HFF-Myc (cell line): ENCODE data around the gene LRRC4C.

ENCODE experiments used
- DNase-seq: peaks from one replicate; pipeline ENCODE4 v3.0.0-alpha.2; 2011; ENCODE audit warnings: low read depth; ENCODE audit errors: extremely low read depth
- H3K4me3 ChIP-seq: replicated peaks from 2 replicates; pipeline ENCODE4 v1.5.1; 2011; ENCODE audit warnings: low read depth, mild to moderate bottlenecking, control low read depth, low read length
- TF ChIP-seq, protein P1 (sequence below): IDR thresholded peaks from 2 replicates; pipeline ENCODE4 v1.5.1; 2012; ENCODE audit warnings: mild to moderate bottlenecking, low read depth, low read length, control low read depth; ENCODE audit errors: missing control alignments

Gene LRRC4C

DNA sequence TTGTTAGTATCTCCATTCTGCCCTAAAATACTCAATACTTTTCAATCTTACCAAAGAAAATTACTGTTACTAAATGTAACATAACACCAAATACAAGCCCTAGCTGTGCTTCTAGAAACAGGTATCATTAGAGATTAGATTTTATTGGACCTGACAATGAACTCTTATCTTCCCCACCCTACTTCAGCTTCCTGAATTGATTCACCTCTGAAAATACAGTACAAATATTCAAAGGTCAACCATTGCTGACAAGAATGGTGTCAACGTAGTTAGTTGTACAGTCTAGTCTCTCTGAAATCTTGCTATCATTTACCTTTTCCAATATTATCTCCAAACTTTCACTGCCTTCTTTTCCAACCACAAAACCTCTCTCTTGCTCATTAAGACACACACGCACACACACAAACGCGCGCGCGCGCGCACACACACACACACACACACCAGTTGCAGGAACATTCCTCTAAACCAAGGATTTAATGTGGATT lies 22.4 kb downstream of the LRRC4C start:
- H3K4me3 ChIP-seq = no peak overlapping the region
- no peak for DNase-seq
- TF ChIP-seq, protein P1, sequence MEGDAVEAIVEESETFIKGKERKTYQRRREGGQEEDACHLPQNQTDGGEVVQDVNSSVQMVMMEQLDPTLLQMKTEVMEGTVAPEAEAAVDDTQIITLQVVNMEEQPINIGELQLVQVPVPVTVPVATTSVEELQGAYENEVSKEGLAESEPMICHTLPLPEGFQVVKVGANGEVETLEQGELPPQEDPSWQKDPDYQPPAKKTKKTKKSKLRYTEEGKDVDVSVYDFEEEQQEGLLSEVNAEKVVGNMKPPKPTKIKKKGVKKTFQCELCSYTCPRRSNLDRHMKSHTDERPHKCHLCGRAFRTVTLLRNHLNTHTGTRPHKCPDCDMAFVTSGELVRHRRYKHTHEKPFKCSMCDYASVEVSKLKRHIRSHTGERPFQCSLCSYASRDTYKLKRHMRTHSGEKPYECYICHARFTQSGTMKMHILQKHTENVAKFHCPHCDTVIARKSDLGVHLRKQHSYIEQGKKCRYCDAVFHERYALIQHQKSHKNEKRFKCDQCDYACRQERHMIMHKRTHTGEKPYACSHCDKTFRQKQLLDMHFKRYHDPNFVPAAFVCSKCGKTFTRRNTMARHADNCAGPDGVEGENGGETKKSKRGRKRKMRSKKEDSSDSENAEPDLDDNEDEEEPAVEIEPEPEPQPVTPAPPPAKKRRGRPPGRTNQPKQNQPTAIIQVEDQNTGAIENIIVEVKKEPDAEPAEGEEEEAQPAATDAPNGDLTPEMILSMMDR = no peak

DNA sequence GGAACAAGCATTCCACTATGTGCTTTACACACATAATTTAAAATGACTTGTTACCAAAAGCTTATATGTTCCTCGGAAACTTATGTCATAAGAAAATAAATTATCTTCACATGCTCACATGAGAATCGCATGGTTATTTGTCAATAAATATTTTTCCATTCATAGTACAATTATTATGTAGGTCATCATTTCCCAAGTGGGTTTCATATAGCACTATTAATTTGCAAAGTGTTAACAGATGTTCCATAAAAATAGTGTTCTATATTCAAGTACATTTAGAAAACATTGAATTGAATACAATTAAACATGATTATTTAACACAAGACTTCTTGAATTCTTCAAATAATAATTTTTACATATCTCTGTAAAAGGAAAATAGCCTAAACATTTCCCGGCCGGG lies 23.9 kb downstream of the LRRC4C start:
- H3K4me3 ChIP-seq = no peak overlapping the region
- TF ChIP-seq, protein P1 = no peak
- DNase-seq = no peak

DNA sequence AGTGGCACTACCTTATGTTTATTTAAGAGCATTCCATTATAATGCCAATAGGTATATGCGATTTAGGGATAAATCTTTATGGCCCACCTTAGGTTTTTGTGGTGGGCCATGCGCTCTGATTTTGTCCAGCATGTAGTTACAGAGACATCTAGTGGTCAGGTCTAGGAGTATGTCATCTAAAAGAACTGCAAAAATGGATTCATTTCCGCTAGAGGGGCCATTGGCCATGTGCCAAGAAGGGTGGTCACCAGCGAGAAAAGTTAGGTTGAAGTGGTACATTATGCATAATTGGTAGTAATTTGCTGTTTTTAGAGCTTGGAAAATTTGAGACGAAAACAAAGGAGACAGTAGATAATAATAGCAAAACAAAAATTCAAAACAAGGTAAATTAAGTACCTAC lies 27.7 kb downstream of the LRRC4C start:
- H3K4me3 ChIP-seq = no peak overlapping the region
- TF ChIP-seq, protein P1 = no peak
- no peak for DNase-seq

DNA sequence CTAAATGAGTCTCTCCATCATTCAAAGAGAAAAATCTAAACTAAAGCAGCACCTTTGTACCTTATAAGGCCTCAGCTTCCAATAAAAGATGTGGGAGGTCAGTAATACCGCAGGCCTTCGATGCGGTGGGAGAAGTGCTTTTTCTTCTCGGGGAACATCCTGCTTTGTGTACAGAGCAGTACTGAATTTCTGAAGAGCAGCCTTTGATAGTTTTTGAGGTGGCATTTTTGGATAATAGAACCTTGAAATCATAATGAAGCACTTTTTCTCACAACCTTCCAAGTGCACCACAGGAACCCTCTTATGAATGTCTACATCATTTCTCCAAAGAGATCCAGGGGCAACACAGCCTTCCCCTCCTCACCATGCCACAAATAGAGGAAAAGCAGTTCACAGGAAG lies 39.6 kb downstream of the LRRC4C start:
- no peak overlapping the region for H3K4me3 ChIP-seq
- TF ChIP-seq, protein P1 = no peak
- DNase-seq = no peak

DNA sequence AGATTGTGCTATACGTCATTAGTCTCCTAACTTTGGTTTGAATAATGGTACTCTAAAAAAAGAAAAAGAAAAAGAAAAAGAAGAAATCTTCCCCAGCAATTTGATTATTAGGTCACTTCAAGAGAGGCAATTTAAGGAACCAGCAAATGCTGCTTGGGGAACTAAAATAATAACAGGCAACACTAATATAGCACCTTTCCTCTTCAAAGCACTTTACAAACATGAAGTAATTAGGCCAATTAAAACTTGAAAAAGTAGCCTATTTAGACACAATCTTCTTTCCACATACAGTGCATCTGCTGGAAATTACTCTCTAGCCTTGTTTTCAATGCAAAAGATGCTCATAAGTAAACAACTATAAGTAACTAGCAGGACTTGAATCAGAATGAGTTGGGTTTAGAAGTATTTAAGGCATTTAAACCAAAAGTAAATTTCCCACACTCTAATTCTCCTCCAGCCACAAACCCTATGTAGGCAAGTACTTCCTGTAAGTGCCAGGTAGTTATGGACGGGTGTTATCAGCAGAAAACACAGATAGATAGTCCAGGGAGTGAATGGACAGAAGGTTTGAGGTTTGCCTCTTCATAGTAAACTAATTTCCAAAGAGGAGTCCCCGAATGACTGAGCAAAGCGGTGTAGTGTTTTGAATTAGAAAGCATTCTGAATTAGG lies 44.5 kb downstream of the LRRC4C start:
- TF ChIP-seq, protein P1 = no peak
- no peak overlapping the region for H3K4me3 ChIP-seq
- no peak for DNase-seq

DNA sequence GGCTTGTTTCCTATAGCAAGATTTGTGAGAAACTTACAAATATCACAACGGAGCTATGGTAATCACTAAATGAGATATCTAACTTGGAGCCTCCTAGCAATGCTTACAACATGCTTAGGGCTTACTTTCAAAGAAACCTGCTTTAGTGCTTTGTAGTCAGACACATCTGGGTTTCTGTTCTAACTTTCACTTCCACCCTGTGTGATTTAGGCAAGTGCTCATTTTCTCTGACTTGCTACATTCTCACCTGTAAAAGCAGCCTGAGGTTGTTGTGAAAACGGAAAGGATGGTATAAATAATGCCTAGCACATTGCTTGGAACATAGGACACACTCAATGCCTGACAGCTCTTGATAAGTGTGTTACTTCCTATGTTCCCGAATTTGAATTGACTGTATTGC lies 45.6 kb downstream of the LRRC4C start:
- H3K4me3 ChIP-seq = no peak overlapping the region
- DNase-seq = no peak
- TF ChIP-seq, protein P1 = no peak

DNA sequence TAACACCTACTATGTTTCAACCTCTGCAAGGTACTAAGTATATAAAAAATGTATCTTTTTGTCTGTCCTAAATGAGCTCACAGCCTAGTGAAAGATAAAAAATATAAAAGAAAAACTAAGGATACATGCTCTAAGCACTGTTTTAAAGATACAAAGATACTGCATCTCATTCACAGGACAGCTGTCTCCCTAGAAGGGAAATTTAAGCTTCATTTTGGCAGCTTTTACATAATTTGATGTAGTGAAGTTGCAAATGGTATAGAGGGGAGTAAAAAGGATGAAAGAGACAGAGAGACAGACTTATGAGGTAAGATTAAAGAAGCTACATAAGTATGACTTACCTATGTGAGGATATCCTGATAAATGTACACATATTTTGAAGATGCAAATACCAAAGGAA lies 53.6 kb downstream of the LRRC4C start:
- no peak for DNase-seq
- H3K4me3 ChIP-seq = no peak overlapping the region
- TF ChIP-seq, protein P1 = no peak
